DND-41 (cell line): ENCODE results near the gene KLHL17.

Experiments
- ATAC-seq: fragments of 200-7000 bp; cut with Tn5 transposase; 3 replicates; pipeline ENCODE4 v1.9.1; 2021; ENCODE audit warnings: low read depth; ENCODE audit not compliant: insufficient read depth
- DNase-seq: peaks from one replicate; pipeline ENCODE4 v3.0.0-alpha.2; 2020
- H2AFZ ChIP-seq: 2 replicates; pipeline ENCODE4 v1.6.0; 2012; ENCODE audit warnings: low read depth, low read length
- H3K27ac ChIP-seq: 2 replicates; pipeline ENCODE4 v1.5.1; 2012; ENCODE audit warnings: low read length, inconsistent platforms
- H3K27me3 ChIP-seq: fragments of 200-600 bp; sonication (generic); 2 replicates; pipeline ENCODE4 v1.6.0; 2012; ENCODE audit warnings: low read length, mild to moderate bottlenecking, inconsistent platforms; ENCODE audit not compliant: insufficient read depth, poor library complexity
- H3K36me3 ChIP-seq: 2 replicates; pipeline ENCODE4 v1.5.1; 2012; ENCODE audit warnings: low read length, inconsistent platforms; ENCODE audit not compliant: insufficient read depth
- H3K4me1 ChIP-seq: 2 replicates; pipeline ENCODE4 v1.5.1; 2012; ENCODE audit warnings: mild to moderate bottlenecking, low read length; ENCODE audit not compliant: insufficient read depth
- H3K4me2 ChIP-seq: 2 replicates; pipeline ENCODE4 v1.6.0; 2012; ENCODE audit warnings: mild to moderate bottlenecking, moderate library complexity, low read length, inconsistent platforms; ENCODE audit not compliant: insufficient read depth
- H3K4me3 ChIP-seq, 2 experiments: fragments of 200-600 bp in 1 of 2; shearing (Covaris generic) in 1 of 2; 2 replicates each; pipeline ENCODE4 v1.5.1; 2012 to 2016; ENCODE audit warnings: inconsistent platforms in 2 of 2, low read length in 2 of 2, mild to moderate bottlenecking in 2 of 2, low read depth in 1 of 2, moderate library complexity in 1 of 2
- H3K79me2 ChIP-seq: 2 replicates; pipeline ENCODE4 v1.6.0; 2012; ENCODE audit warnings: low read length, inconsistent platforms; ENCODE audit not compliant: insufficient read depth
- H3K9ac ChIP-seq: 2 replicates; pipeline ENCODE4 v1.6.0; 2012; ENCODE audit warnings: low read depth, mild to moderate bottlenecking, inconsistent platforms, low read length, moderate library complexity
- H3K9me3 ChIP-seq: 2 replicates; pipeline ENCODE4 v1.5.1; 2012; ENCODE audit warnings: low read length, moderate library complexity, mild to moderate bottlenecking, inconsistent platforms; ENCODE audit not compliant: insufficient read depth, severe bottlenecking
- H4K20me1 ChIP-seq: 2 replicates; pipeline ENCODE4 v1.6.0; 2012; ENCODE audit warnings: low read length; ENCODE audit not compliant: insufficient read depth
- EZH2 ChIP-seq: IDR thresholded peaks from 3 replicates; pipeline ENCODE4 v1.6.1; 2012; ENCODE audit warnings: borderline replicate concordance, low read depth, mild to moderate bottlenecking, moderate library complexity, low read length, inconsistent platforms; ENCODE audit not compliant: severe bottlenecking
- TF ChIP-seq, protein P1 (sequence below): IDR thresholded peaks from 2 replicates; pipeline ENCODE4 v1.5.1; 2012; ENCODE audit warnings: borderline replicate concordance, low read length, moderate library complexity, mild to moderate bottlenecking; ENCODE audit not compliant: poor library complexity, severe bottlenecking; ENCODE audit errors: extremely low read depth

KLHL17 gene

DNA sequence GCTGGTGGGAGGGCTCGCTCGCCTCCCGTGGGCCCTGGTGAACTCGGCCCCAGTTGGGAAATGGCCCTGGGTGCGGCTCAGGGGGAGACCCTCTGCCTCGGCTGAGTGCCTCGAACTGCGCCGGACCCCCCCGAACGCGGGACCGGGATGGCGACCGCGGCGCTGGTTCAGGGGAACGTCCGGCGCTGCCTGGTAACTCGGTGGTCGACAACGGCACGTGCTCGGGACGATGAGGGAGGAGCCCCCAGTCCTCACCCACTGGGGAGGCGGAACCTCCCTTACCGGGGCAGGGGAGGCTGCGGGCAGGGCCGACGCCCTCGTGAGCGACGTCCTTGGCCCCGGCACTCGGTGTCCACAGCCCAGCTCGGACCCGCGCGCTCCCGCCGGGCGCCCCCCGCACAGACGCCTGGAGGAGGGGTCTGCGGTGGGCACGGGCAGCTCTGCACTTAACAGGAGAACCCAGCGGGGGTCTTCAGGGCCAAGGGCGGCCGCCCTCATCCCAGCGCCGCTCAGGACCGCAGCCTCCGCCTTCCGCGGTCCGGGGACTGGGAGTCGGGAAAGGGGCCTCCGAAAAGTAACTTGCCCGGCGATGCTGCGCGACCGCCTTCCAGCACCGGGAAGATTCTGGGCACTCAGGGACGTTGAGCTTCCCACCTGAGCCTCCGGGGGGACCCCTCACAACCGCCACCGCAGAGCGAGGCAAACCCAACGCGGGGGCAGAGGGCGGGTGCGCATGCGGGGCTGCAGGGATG is 37.8 kb downstream of the KLHL17 start:
- H3K9ac ChIP-seq = no peak overlapping the region
- DNase-seq = no peak
- H2AFZ ChIP-seq = no peak overlapping the region

DNA sequence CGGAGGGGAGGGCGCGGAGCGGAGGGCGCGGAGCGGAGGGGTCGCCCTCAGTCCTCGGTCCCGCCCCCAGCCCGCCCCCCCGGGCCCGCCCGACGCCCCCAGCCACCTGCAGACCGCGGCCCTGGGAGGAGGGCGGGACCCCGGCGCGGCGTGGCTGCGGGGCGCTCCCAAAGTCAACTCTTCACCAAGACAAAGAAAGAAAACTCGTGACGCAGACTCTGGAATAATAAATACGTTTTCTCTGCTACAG is 38.3 kb downstream of the KLHL17 start:
- ATAC-seq (no peak), DNase-seq (no peak)
- no peaks in the 10 kb centered on the region for H3K9me3 ChIP-seq
- H3K4me1 ChIP-seq = peaks cover 8% of the 10 kb centered on the region; the same call in 1 of the 2 replicates
- no peaks in the 10 kb centered on the region for H3K36me3 ChIP-seq
- TF ChIP-seq, protein P1, sequence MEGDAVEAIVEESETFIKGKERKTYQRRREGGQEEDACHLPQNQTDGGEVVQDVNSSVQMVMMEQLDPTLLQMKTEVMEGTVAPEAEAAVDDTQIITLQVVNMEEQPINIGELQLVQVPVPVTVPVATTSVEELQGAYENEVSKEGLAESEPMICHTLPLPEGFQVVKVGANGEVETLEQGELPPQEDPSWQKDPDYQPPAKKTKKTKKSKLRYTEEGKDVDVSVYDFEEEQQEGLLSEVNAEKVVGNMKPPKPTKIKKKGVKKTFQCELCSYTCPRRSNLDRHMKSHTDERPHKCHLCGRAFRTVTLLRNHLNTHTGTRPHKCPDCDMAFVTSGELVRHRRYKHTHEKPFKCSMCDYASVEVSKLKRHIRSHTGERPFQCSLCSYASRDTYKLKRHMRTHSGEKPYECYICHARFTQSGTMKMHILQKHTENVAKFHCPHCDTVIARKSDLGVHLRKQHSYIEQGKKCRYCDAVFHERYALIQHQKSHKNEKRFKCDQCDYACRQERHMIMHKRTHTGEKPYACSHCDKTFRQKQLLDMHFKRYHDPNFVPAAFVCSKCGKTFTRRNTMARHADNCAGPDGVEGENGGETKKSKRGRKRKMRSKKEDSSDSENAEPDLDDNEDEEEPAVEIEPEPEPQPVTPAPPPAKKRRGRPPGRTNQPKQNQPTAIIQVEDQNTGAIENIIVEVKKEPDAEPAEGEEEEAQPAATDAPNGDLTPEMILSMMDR = no peak
- TF ChIP-seq EZH2 = no peak
- H3K4me3 ChIP-seq = no peak overlapping the region
- H3K27me3 ChIP-seq = peaks cover 42% of the 10 kb centered on the region
- no peak overlapping the region for H3K27ac ChIP-seq
- no peak overlapping the region for H2AFZ ChIP-seq
- no peak overlapping the region for H3K4me2 ChIP-seq
- no peak overlapping the region for H3K9ac ChIP-seq
- H3K79me2 ChIP-seq = no peaks in the 10 kb centered on the region
- peaks cover 13% of the 10 kb centered on the region for H4K20me1 ChIP-seq

More for the DNA sequence above, 37.8 kb downstream of the KLHL17 start:
- Histone ChIP-seq H3K4me3 (no peak overlapping the region), H3K79me2 (no peaks in the 10 kb centered on the region), H3K27ac (no peak overlapping the region), H3K9me3 (no peaks in the 10 kb centered on the region), H3K4me1 (peaks cover 8% of the 10 kb centered on the region; the same call in 1 of the 2 replicates), H3K4me2 (no peak overlapping the region), H3K27me3 (peaks cover 37% of the 10 kb centered on the region), H3K36me3 (no peaks in the 10 kb centered on the region), H4K20me1 (peaks cover 10% of the 10 kb centered on the region)
- ATAC-seq = no peak
- TF ChIP-seq, protein P1 = no peak
- TF ChIP-seq EZH2 = no peak

DNA sequence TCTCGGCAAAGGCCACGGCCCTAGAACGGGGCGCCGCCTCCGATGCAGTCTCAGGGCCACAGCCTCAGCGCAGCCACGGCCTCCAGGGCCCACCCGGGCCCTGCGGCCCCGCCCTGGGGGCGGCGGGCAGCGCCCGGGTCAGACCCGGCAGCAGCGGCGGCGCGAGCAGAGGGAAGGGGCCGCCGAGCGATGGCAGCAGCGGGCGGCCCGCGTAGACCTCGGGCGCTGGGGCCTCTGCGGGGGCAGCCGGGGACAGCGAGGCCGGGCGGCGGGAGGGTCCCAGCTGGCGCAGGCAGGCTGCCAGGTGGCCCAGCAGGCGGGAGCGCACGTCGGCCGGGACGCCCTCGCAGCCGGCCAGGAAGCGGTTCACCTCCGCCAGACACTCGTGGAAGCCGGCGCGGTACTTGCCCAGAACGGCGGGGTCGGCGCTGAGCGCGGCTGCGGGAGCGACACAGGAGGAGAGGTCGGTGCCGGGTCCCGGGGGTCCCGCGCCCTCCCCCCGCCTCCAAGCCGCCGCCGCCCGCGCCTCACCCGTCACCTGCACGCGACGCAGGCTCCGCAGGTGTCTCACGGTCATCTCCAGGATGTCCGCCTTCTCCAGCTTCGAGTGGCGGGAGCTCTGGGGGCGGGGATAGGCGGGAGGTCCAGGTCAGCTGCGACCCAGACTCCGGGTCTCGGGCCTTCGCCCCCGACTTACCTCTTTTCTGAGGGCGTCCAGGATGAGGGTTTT is 38.8 kb downstream of the KLHL17 start:
- Histone ChIP-seq H3K9ac (no peak overlapping the region), H2AFZ (no peak overlapping the region), H3K4me2 (peak overlapping the region; percentile 42), H4K20me1 (peaks cover 16% of the 10 kb centered on the region), H3K27me3 (peaks cover 46% of the 10 kb centered on the region), H3K4me1 (peaks cover 8% of the 10 kb centered on the region; the same call in 1 of the 2 replicates), H3K9me3 (no peaks in the 10 kb centered on the region), H3K36me3 (no peaks in the 10 kb centered on the region), H3K4me3 (no peak overlapping the region), H3K27ac (no peak overlapping the region), H3K79me2 (no peaks in the 10 kb centered on the region)
- DNase-seq (no peak), ATAC-seq (peak; percentile 24; the same call in 2 of the 3 replicates)
- TF ChIP-seq, protein P1 = no peak
- TF ChIP-seq EZH2 = peak; percentile 75
